WTC11 (cell line): ENCODE data around the gene MAMLD1. TPM values are rescaled to one million over a fixed set of nuclear protein-coding genes. Genes with fewer than 3 reads are reported as not detected.

Experiments used
- ATAC-seq: fragments of 200-7000 bp; cut with Tn5 transposase; 2 replicates; pipeline ENCODE4 v1.10.0; 2021; ENCODE audit warnings: mild to moderate bottlenecking, moderate library complexity
- CTCF ChIA-PET: fragments of 300-600 bp; sonication (Branson Sonifier 250); formaldehyde crosslinking; loops from one replicate; lab custom pipeline; 2021; ENCODE audit warnings: antibody characterized with exemption; lab: Charles Lee
- POLR2A ChIA-PET: fragments of 350-600 bp; sonication (Branson Sonifier 250); formaldehyde crosslinking; loops from one replicate; lab custom pipeline; 2021; ENCODE audit warnings: antibody characterized with exemption; lab: Charles Lee
- DNase-seq: peaks from one replicate; pipeline ENCODE4 v3.0.0; 2021; ENCODE audit warnings: low spot score
- H3K27ac Mint-ChIP-seq: 2 replicates; pipeline ENCODE4 v1.8.0; 2021; ENCODE audit warnings: mixed read lengths
- H3K27me3 Mint-ChIP-seq: 2 replicates; pipeline ENCODE4 v1.8.0; 2021; ENCODE audit warnings: low read depth, mild to moderate bottlenecking, moderate library complexity, mixed read lengths
- H3K36me3 Mint-ChIP-seq: 2 replicates; pipeline ENCODE4 v1.8.0; 2021; ENCODE audit warnings: mixed read lengths
- H3K4me1 Mint-ChIP-seq: 2 replicates; pipeline ENCODE4 v1.8.0; 2022; ENCODE audit warnings: mixed read lengths
- H3K4me3 Mint-ChIP-seq: 2 replicates; pipeline ENCODE4 v1.8.0; 2021; ENCODE audit warnings: mild to moderate bottlenecking, moderate library complexity, mixed read lengths
- H3K9me3 Mint-ChIP-seq: 2 replicates; pipeline ENCODE4 v1.8.0; 2021; ENCODE audit warnings: mixed read lengths
- ARID4B ChIP-seq: sonication (generic); formaldehyde crosslinking; IDR thresholded peaks from 2 replicates; pipeline ENCODE4 v1.8.0; 2023; ENCODE audit warnings: missing genetic modification reagents, mild to moderate bottlenecking, borderline replicate concordance
- ATF2 ChIP-seq: sonication (generic); formaldehyde crosslinking; IDR thresholded peaks from 2 replicates; pipeline ENCODE4 v1.8.1; 2022; ENCODE audit warnings: low read depth, missing genetic modification reagents, borderline replicate concordance
- ATF3 ChIP-seq: sonication (generic); formaldehyde crosslinking; conservative IDR thresholded peaks from 2 replicates; pipeline ENCODE4 v1.8.1; 2022; ENCODE audit warnings: mild to moderate bottlenecking, missing genetic modification reagents
- CREB1 ChIP-seq: sonication (generic); formaldehyde crosslinking; IDR thresholded peaks from 2 replicates; pipeline ENCODE4 v1.8.0; 2023; ENCODE audit warnings: mild to moderate bottlenecking, missing genetic modification reagents
- FOXP1 ChIP-seq: sonication (generic); formaldehyde crosslinking; IDR thresholded peaks from 2 replicates; pipeline ENCODE4 v1.8.0; 2022; ENCODE audit warnings: missing genetic modification reagents, mild to moderate bottlenecking, moderate library complexity, borderline replicate concordance
- GRHL2 ChIP-seq: fragments of 250-450 bp; sonication (Bioruptor Pico); IDR thresholded peaks from 2 replicates; pipeline ENCODE4 v1.8.0; 2022; ENCODE audit warnings: mild to moderate bottlenecking, moderate library complexity; ENCODE audit not compliant: insufficient replicate concordance, severe bottlenecking
- MYBL2 ChIP-seq: sonication (generic); formaldehyde crosslinking; IDR thresholded peaks from 2 replicates; pipeline ENCODE4 v1.8.1; 2023; ENCODE audit warnings: mild to moderate bottlenecking, moderate library complexity, missing genetic modification reagents
- NR2C2 ChIP-seq: sonication (generic); formaldehyde crosslinking; IDR thresholded peaks from 2 replicates; pipeline ENCODE4 v1.8.0; 2022; ENCODE audit warnings: mild to moderate bottlenecking, missing genetic modification reagents
- PRDM15 ChIP-seq: sonication (generic); formaldehyde crosslinking; IDR thresholded peaks from 2 replicates; pipeline ENCODE4 v1.8.0; 2022; ENCODE audit warnings: missing genetic modification reagents
- RORB ChIP-seq: fragments of 250-450 bp; sonication (Bioruptor Pico); IDR thresholded peaks from 2 replicates; pipeline ENCODE4 v1.9.0; 2021; ENCODE audit warnings: mild to moderate bottlenecking
- SMAD4 ChIP-seq: sonication (generic); formaldehyde crosslinking; IDR thresholded peaks from 2 replicates; pipeline ENCODE4 v1.8.0; 2022; ENCODE audit warnings: mild to moderate bottlenecking, missing genetic modification reagents
- SOX15 ChIP-seq: fragments of 250-450 bp; sonication (Bioruptor Pico); IDR thresholded peaks from 2 replicates; pipeline ENCODE4 v1.9.0; 2021; ENCODE audit warnings: mild to moderate bottlenecking
- ZBTB21 ChIP-seq: sonication (generic); formaldehyde crosslinking; IDR thresholded peaks from 2 replicates; pipeline ENCODE4 v1.8.1; 2023; ENCODE audit warnings: mild to moderate bottlenecking, missing genetic modification reagents, borderline replicate concordance
- ZMAT4 ChIP-seq: fragments of 250-450 bp; sonication (Bioruptor Pico); IDR thresholded peaks from 2 replicates; pipeline ENCODE4 v1.9.0; 2021; ENCODE audit warnings: mild to moderate bottlenecking
- ZNF263 ChIP-seq: sonication (generic); formaldehyde crosslinking; IDR thresholded peaks from 2 replicates; pipeline ENCODE4 v1.8.1; 2022; ENCODE audit warnings: low read depth, mild to moderate bottlenecking, moderate library complexity, missing genetic modification reagents
- ZNF317 ChIP-seq: sonication (generic); formaldehyde crosslinking; IDR thresholded peaks from 2 replicates; pipeline ENCODE4 v1.8.1; 2023; ENCODE audit warnings: low read depth, mild to moderate bottlenecking, moderate library complexity, missing genetic modification reagents, borderline replicate concordance
- ZNF425 ChIP-seq: fragments of 250-450 bp; sonication (Bioruptor Pico); conservative IDR thresholded peaks from 2 replicates; pipeline ENCODE4 v1.9.0; 2021; ENCODE audit warnings: mild to moderate bottlenecking
- ZNF671 ChIP-seq: fragments of 250-450 bp; sonication (Bioruptor Pico); IDR thresholded peaks from 2 replicates; pipeline ENCODE4 v1.8.0; 2021; ENCODE audit warnings: mild to moderate bottlenecking
- total RNA-seq: library from RNA; stranded (reverse); gene quantifications from 3 replicates; pipeline ENCODE4 v1.2.3, GENCODE V29; 2021

MAMLD1 gene
- total RNA-seq, 1 experiment from 2014 or later: 0.35 TPM

GRCh38 chrX:150316564-150316963 is 46.6 kb upstream of the MAMLD1 start:
- POLR2A ChIA-PET: no interaction called here
- Mint-ChIP-seq H3K9me3 (no peaks in the 10 kb centered on the region), H3K4me1 (no peaks in the 10 kb centered on the region), H3K36me3 (no peaks in the 10 kb centered on the region), H3K27me3 (no peaks in the 10 kb centered on the region), H3K4me3 (no peak overlapping the region), H3K27ac (no peak overlapping the region)
- CTCF ChIA-PET: no interaction called here
- ATAC-seq: no peak
- TF ChIP-seq ZMAT4 (CRISPR knock-in tag) (no peak), SOX15 (no peak), RORB (CRISPR knock-in tag) (no peak)
- DNase-seq: no peak

- Mint-ChIP-seq H3K4me3 (no peak overlapping the region), H3K27me3 (no peaks in the 10 kb centered on the region), H3K27ac (no peak overlapping the region), H3K4me1 (peaks cover 9% of the 10 kb centered on the region), H3K9me3 (peaks cover 12% of the 10 kb centered on the region), H3K36me3 (peaks cover 3% of the 10 kb centered on the region; the same call in 1 of the 2 replicates)
- ChIA-PET CTCF (no interaction called here), POLR2A (no interaction called here)
- ATAC-seq (no peak), DNase-seq (no peak)
- TF ChIP-seq ZNF317 (CRISPR knock-in tag) (peak; percentile 78; the same call in 1 of the 2 replicates), MYBL2 (CRISPR knock-in tag) (no peak), ZNF425 (CRISPR knock-in tag) (no peak)
- TF ChIP-seq, all 79 proteins: peak for 1
These were observed 40.1 kb upstream of the MAMLD1 start for GRCh38 chrX:150323020-150323419.

GRCh38 chrX:150324035-150324728 is 38.9 kb upstream of the MAMLD1 start:
- Mint-ChIP-seq H3K27me3 (no peaks in the 10 kb centered on the region), H3K9me3 (peaks cover 12% of the 10 kb centered on the region), H3K27ac (no peak overlapping the region), H3K4me1 (peaks cover 11% of the 10 kb centered on the region), H3K36me3 (peaks cover 3% of the 10 kb centered on the region; the same call in 1 of the 2 replicates), H3K4me3 (no peak overlapping the region)
- ChIA-PET POLR2A (no interaction called here), CTCF (no interaction called here)
- TF ChIP-seq CREB1 (no peak), GRHL2 (CRISPR knock-in tag) (no peak), ZNF263 (CRISPR knock-in tag) (no peak), ATF3 (no peak), NR2C2 (CRISPR knock-in tag) (no peak), ZBTB21 (CRISPR knock-in tag) (no peak), FOXP1 (CRISPR knock-in tag) (no peak), ZNF671 (no peak), MYBL2 (CRISPR knock-in tag) (no peak), PRDM15 (CRISPR knock-in tag) (no peak), SMAD4 (CRISPR knock-in tag) (no peak), ATF2 (CRISPR knock-in tag) (no peak), ARID4B (no peak)
- no peak for DNase-seq
- no peak for ATAC-seq
